HG03280 (cell line): ENCODE data around the gene SNX13.

Source experiments
- ATAC-seq: cut with Tn5 transposase; IDR thresholded peaks from one replicate; pipeline ENCODE4 v1.9.1; 2021; ENCODE audit warnings: mild to moderate bottlenecking, moderate library complexity; ENCODE audit not compliant: unreplicated experiment

SNX13 gene, protein sequence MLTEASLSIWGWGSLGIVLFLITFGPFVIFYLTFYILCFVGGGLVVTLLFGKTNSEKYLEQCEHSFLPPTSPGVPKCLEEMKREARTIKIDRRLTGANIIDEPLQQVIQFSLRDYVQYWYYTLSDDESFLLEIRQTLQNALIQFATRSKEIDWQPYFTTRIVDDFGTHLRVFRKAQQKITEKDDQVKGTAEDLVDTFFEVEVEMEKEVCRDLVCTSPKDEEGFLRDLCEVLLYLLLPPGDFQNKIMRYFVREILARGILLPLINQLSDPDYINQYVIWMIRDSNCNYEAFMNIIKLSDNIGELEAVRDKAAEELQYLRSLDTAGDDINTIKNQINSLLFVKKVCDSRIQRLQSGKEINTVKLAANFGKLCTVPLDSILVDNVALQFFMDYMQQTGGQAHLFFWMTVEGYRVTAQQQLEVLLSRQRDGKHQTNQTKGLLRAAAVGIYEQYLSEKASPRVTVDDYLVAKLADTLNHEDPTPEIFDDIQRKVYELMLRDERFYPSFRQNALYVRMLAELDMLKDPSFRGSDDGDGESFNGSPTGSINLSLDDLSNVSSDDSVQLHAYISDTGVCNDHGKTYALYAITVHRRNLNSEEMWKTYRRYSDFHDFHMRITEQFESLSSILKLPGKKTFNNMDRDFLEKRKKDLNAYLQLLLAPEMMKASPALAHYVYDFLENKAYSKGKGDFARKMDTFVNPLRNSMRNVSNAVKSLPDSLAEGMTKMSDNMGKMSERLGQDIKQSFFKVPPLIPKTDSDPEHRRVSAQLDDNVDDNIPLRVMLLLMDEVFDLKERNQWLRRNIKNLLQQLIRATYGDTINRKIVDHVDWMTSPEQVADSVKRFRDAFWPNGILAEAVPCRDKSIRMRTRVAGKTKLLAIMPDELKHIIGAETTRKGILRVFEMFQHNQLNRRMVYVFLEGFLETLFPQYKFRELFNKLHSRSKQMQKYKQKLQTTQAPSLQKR

GRCh38 chr7:17940302-17940883 is at the start of gene SNX13:
Gene SNX13, minus strand, starts transcription at chr7:17940494. Its CDS starts 199 bp downstream, at chr7:17940295.
- peak; percentile 98 for ATAC-seq

DNA sequence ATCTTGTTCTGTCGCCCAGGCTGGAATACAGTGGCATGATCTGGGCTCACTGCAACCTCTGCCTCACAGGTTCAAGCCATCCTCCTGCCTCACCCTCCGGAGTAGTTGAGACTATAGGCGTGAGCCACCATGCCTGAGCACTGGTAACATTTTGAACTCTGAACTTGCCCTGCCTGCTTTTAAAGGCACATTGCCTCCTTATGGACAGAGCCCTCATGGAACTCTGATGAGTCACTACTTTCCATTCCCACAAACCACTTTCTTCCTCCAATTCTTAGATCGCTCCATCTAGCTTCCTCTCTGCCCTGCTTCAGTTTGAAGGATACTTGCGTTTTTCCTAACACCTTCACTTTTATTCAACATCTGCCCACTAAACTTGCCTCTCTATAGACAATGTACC is 49.3 kb upstream of the SNX13 start:
- no peak for ATAC-seq

DNA sequence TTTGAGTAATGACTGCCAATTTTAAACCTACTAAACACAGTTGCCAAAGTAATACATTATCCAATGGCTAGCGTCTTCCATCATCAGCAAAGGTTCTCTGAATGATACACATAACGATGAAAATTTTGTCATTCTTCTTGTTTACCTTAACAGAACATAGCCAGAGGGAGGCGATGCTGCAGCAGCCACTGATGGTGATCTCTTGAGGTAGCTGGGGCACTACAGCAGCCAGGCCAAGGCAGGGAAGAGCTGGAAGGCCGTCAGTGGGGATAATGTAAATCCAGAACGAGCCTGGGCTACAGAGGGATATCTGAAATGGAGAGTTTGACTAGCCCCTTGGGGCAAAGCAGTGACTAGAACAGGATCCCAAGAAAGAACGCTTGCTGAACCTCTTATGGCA is 48.6 kb upstream of the SNX13 start:
- no peak for ATAC-seq

DNA sequence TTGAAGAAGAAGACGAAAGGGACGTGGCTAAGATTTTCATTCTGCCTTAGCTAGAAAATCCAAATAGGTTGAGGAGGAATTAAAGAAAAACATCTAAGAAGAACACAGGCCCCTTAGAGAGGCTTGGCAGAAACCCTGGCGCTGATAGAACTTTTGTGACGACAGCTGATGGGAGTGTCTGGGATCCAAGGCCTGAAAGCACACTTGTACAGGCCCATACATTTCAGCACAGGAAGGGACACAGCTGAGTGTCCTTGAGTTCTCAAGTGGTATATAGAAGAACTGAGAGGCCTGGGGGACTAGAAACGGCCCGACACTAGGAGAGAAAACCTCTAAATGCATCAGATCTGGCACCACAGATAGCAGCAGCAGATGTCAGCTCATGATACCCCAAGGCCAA is 47.8 kb upstream of the SNX13 start:
- ATAC-seq, result no peak

GRCh38 chr7:17986851-17987250 is 46.6 kb upstream of the SNX13 start:
- ATAC-seq, result no peak

GRCh38 chr7:17985473-17986239 is 45.4 kb upstream of the SNX13 start:
- no peak for ATAC-seq

- no peak for ATAC-seq
Measured at GRCh38 chr7:17984288-17984687, 44.0 kb upstream of the SNX13 start.

- no peak for ATAC-seq
Measured at GRCh38 chr7:17983221-17984062, 43.1 kb upstream of the SNX13 start.

DNA sequence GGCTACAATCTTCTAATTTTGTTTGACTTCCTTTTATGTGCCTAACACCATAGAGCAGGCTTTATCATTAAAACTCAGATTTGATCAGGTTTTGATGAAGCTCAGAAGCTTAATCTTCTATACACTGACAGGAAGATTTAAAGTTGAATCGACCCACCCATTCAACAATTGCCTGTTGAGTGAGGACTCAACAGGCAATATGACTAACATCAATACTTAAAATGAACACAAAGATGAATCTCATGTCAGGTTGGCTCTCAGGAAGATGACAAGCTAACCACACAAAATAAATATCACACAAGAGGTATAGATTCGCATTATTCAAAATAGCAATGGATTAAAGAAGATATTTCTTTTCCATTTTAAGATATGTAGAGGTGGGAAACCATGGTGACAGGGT is 36.7 kb upstream of the SNX13 start:
- ATAC-seq, result no peak

DNA sequence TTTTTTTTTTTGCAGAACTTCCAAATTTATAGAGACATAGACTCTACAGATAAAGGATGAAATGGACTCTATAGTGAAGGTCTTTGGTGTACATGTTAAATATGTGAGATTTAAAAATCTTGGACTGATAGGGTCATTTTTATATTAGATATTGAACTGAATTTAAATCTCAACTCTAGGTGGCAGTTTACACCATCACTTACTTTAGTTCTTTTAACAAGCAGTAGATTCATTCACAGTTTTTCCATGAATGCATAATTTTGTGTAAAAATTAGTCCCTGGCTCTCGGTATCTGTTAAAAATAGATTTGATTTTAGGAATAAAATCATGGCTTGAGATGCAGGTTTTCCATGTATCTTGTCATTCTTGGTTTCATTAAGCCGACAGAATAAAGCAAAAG is 31.1 kb upstream of the SNX13 start:
- ATAC-seq, result no peak

DNA sequence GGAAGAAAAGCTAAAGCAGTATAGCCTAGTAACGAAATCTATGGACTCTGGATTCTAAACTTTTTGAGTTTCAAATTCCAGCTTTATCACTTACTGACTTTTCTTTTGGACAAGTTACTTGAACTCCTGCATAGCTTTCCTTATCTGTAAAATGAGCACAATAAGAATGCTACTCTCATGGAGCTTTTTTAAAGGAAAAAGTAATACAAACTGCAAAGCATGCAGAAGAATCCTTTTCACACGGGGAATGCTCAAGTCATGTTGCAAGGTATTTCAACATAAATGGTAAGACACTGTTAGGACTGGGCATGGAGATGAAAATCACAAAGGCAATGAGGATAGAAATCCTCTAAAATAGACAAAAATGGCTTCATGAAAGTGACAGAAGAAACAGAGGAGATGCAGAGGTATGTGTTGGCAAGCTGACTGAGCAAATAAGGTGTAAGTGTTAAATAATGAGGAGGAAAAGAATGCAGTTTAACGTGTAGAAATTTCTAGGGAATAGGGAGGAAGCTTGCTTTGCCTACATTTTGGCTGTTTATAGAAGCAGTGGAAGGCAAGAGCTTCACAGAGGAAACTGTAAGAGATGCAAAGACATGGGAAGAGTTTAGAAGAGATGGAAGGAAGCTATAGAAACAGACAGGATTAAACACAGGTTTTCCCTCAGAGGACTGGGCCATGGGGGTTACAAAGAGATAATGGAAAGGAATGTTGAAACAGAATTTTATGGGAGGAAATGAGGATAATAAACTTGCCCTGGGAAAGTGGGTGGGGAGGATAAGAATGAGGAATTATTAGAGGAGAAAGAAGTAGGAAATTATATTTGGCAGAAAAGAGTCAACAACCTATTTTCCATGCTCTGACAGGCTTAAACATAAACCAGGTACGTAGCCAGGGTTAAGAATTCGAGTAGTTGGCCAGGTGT is 28.8 kb upstream of the SNX13 start:
- no peak for ATAC-seq

GRCh38 chr7:17966706-17967105 is 26.4 kb upstream of the SNX13 start:
- no peak for ATAC-seq

- ATAC-seq, result no peak
Measured at GRCh38 chr7:17965603-17966002, 25.3 kb upstream of the SNX13 start.

DNA sequence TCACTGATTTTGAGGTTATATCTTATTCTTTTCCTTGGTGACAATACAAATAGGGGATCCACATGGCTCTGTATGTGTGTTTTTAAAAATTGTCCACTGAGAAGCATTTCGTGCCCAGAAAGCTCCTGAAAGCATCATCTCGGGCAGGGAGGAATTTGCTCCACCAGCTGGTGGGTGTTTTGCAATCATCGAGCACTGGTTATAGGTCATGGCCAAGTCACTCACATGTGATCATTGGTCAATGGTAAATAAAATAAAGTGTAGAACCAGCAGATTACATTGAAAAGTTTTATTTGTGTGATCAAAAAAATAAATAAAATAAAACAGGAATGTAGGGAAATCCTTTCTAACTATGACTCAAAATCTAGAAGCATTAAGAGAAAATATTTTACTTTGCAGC is 23.0 kb upstream of the SNX13 start:
- ATAC-seq, result no peak

- no peak for ATAC-seq
Measured at GRCh38 chr7:17962652-17963051, 22.4 kb upstream of the SNX13 start.

GRCh38 chr7:17957871-17958270 is 17.6 kb upstream of the SNX13 start:
- no peak for ATAC-seq

- peak; percentile 100 for ATAC-seq
Measured at GRCh38 chr7:17952387-17952786, 12.1 kb upstream of the SNX13 start.

DNA sequence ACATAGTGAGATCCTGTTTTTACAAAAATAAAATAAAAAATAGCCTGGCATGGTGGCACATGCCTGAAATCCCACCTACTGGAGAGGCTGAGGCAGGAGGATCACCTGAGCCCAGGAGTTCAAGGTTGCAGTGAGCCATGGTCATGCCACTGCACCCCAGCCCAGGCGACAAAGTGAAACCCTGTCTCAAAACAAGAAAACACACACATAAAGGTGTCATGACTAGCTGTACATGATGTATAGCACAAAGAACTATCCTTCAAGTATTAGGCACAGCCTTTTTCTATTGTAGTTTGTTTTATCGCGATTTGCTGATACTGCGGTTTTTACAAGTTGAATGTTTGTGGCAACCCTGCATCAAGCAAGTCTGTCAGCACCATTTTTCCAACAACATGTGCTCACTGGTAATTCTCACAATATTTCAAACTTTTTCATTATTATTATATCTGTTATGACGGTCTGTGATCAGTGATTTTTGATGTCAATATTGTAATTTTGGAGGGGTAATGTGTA is 11.5 kb upstream of the SNX13 start:
- no peak for ATAC-seq
